H9 (cell line): ENCODE results near the gene PKNOX2. TPM values are rescaled to one million over a fixed set of nuclear protein-coding genes. Genes with fewer than 3 reads are reported as not detected.
A peak's percentile ranks its signal among the peaks of the same experiment; 100 is the strongest.

Experiments
- DNase-seq: peaks from one replicate; pipeline ENCODE4 v3.0.0-alpha.2; 2017
- H2AFZ ChIP-seq: one replicate; pipeline ENCODE4 v1.6.1; 2013; ENCODE audit warnings: mild to moderate bottlenecking, low read length, control low read depth, moderate library complexity
- H2AK5ac ChIP-seq: 2 replicates; pipeline ENCODE4 v1.6.1; 2013; ENCODE audit warnings: low read length, control low read depth, mixed read lengths; ENCODE audit not compliant: insufficient read length
- H2BK120ac ChIP-seq: one replicate; pipeline ENCODE4 v1.6.1; 2013; ENCODE audit warnings: low read depth, mild to moderate bottlenecking, low read length, control low read depth, inconsistent platforms; ENCODE audit not compliant: poor library complexity, severe bottlenecking
- H2BK12ac ChIP-seq: 2 replicates; pipeline ENCODE4 v1.6.1; 2013; ENCODE audit warnings: low read length, control low read depth, mixed read lengths, low read depth; ENCODE audit not compliant: insufficient read length
- H2BK15ac ChIP-seq: 2 replicates; pipeline ENCODE4 v1.6.1; 2013; ENCODE audit warnings: low read depth, low read length, control low read depth
- H2BK20ac ChIP-seq: one replicate; pipeline ENCODE4 v1.6.1; 2013; ENCODE audit warnings: low read depth, mild to moderate bottlenecking, low read length, control low read depth, inconsistent platforms; ENCODE audit not compliant: poor library complexity, severe bottlenecking
- H2BK5ac ChIP-seq: 2 replicates; pipeline ENCODE4 v1.6.1; 2013; ENCODE audit warnings: low read length, control low read depth, mixed read lengths; ENCODE audit not compliant: insufficient read length
- H3K14ac ChIP-seq: 2 replicates; pipeline ENCODE4 v1.6.1; 2013; ENCODE audit warnings: low read length, control low read depth; ENCODE audit not compliant: insufficient read depth
- H3K18ac ChIP-seq: 2 replicates; pipeline ENCODE4 v1.6.1; 2013; ENCODE audit warnings: low read depth, mild to moderate bottlenecking, mixed read lengths, low read length, control low read depth; ENCODE audit not compliant: insufficient read length
- H3K23ac ChIP-seq: 2 replicates; pipeline ENCODE4 v1.6.1; 2013; ENCODE audit warnings: low read length, control low read depth, mixed read lengths, low read depth; ENCODE audit not compliant: insufficient read length
- H3K23me2 ChIP-seq: 2 replicates; pipeline ENCODE4 v1.6.1; 2013; ENCODE audit warnings: low read depth, mild to moderate bottlenecking, mixed read lengths, low read length, control low read depth; ENCODE audit not compliant: insufficient read length, poor library complexity, severe bottlenecking
- H3K27ac ChIP-seq: 2 replicates; pipeline ENCODE4 v1.5.1; 2013; ENCODE audit warnings: low read length, control low read depth, mixed read lengths, low read depth; ENCODE audit not compliant: insufficient read length
- H3K27me3 ChIP-seq: 2 replicates; pipeline ENCODE4 v1.6.1; 2013; ENCODE audit warnings: low read length, control low read depth, inconsistent platforms; ENCODE audit not compliant: insufficient read depth
- H3K4ac ChIP-seq: 2 replicates; pipeline ENCODE4 v1.6.1; 2013; ENCODE audit warnings: low read depth, mild to moderate bottlenecking, control low read depth, inconsistent platforms, low read length, moderate library complexity
- H3K4me1 ChIP-seq: 2 replicates; pipeline ENCODE4 v1.6.1; 2013; ENCODE audit warnings: low read length, control low read depth, inconsistent platforms; ENCODE audit not compliant: insufficient read depth
- H3K4me2 ChIP-seq: 2 replicates; pipeline ENCODE4 v1.6.1; 2013; ENCODE audit warnings: low read length, control low read depth, mixed read lengths; ENCODE audit not compliant: insufficient read length, insufficient read depth
- H3K56ac ChIP-seq: 2 replicates; pipeline ENCODE4 v1.6.1; 2013; ENCODE audit warnings: low read depth, mild to moderate bottlenecking, mixed read lengths, low read length, control low read depth; ENCODE audit not compliant: insufficient read length
- H3K79me1 ChIP-seq: 2 replicates; pipeline ENCODE4 v1.6.1; 2013; ENCODE audit warnings: low read depth, mild to moderate bottlenecking, moderate library complexity, low read length, control low read depth, inconsistent platforms; ENCODE audit not compliant: insufficient read depth, poor library complexity, severe bottlenecking
- H3K79me2 ChIP-seq: 2 replicates; pipeline ENCODE4 v1.6.1; 2013; ENCODE audit warnings: low read length, control low read depth, inconsistent platforms; ENCODE audit not compliant: insufficient read depth
- H3K9ac ChIP-seq: 2 replicates; pipeline ENCODE4 v1.6.1; 2013; ENCODE audit warnings: low read length, control low read depth, mixed read lengths; ENCODE audit not compliant: insufficient read length; ENCODE audit errors: extremely low read depth
- H3K9me3 ChIP-seq: one replicate; pipeline ENCODE4 v1.6.1; 2013; ENCODE audit warnings: low read depth, low read length, inconsistent platforms; ENCODE audit not compliant: control insufficient read depth
- H3T11ph ChIP-seq: one replicate; pipeline ENCODE4 v1.6.1; 2013; ENCODE audit warnings: mild to moderate bottlenecking, low read length, control low read depth, inconsistent platforms
- H4K20me1 ChIP-seq: one replicate; pipeline ENCODE4 v1.6.1; 2013; ENCODE audit not compliant: control insufficient read depth, insufficient read length, insufficient read depth
- H4K5ac ChIP-seq: 2 replicates; pipeline ENCODE4 v1.6.1; 2013; ENCODE audit warnings: low read depth, mild to moderate bottlenecking, mixed read lengths, low read length, control low read depth; ENCODE audit not compliant: insufficient read length
- H4K8ac ChIP-seq: replicated peaks from 2 replicates; pipeline ENCODE4 v1.6.1; 2013; ENCODE audit warnings: low read length, control low read depth, mixed read lengths, low read depth; ENCODE audit not compliant: insufficient read length
- H4K91ac ChIP-seq: 2 replicates; pipeline ENCODE4 v1.6.1; 2013; ENCODE audit warnings: low read depth, mild to moderate bottlenecking, moderate library complexity, mixed read lengths, low read length, control low read depth; ENCODE audit not compliant: insufficient read length
- H3K27ac Mint-ChIP-seq, 3 experiments: 2 replicates in 2 of 3; 3 replicates in 1 of 3; pipeline ENCODE4 v1.8.0; 2020 to 2021; ENCODE audit warnings: mixed read lengths in 3 of 3, mild to moderate bottlenecking in 1 of 3, moderate library complexity in 1 of 3
- H3K27me3 Mint-ChIP-seq: 2 replicates; pipeline ENCODE4 v1.8.0; 2021; ENCODE audit warnings: low read depth, mild to moderate bottlenecking, moderate library complexity, mixed read lengths
- H3K36me3 Mint-ChIP-seq, 3 experiments: 2 replicates in 2 of 3; 3 replicates in 1 of 3; pipeline ENCODE4 v1.8.0; 2020 to 2021; ENCODE audit warnings: low read depth in 3 of 3, mixed read lengths in 3 of 3; ENCODE audit not compliant: insufficient read depth in 1 of 3
- H3K4me1 Mint-ChIP-seq, 2 experiments: 2 replicates each; pipeline ENCODE4 v1.8.0; 2020; ENCODE audit warnings: mixed read lengths in 2 of 2
- H3K4me3 Mint-ChIP-seq, 2 experiments: 2 replicates in 1 of 2; 3 replicates in 1 of 2; pipeline ENCODE4 v1.8.0; 2020 to 2021; ENCODE audit warnings: mild to moderate bottlenecking in 2 of 2, mixed read lengths in 2 of 2, moderate library complexity in 1 of 2
- H3K9me3 Mint-ChIP-seq, 2 experiments: 2 replicates in 1 of 2; 3 replicates in 1 of 2; pipeline ENCODE4 v1.8.0; 2020; ENCODE audit warnings: mild to moderate bottlenecking in 2 of 2, mixed read lengths in 2 of 2, moderate library complexity in 1 of 2
- WGBS: extraction: QIAGEN DNeasy Blood & Tissue Kit; methylation state at CpG from one replicate; pipeline ENCODE4 v1.1.7; 2013; ENCODE audit warnings: missing lambda C conversion rate, low lambda C conversion rate, mixed read lengths; ENCODE audit not compliant: insufficient read length; ENCODE audit errors: extremely low coverage; 5-methylcytosine and 5-hydroxymethylcytosine counted together
- total RNA-seq: library from RNA; stranded (reverse); gene quantifications from 2 replicates; pipeline ENCODE4 v1.2.1, GENCODE V29; 2021
- TF ChIP-seq, protein P1 (sequence below): fragments of 200-600 bp; sonication (generic); conservative IDR thresholded peaks from 3 replicates; pipeline ENCODE4 v1.8.0; 2021; ENCODE audit warnings: antibody characterized with exemption, mild to moderate bottlenecking

Gene PKNOX2
- total RNA-seq, 1 experiment from 2014 or later = 1.3 TPM

DNA sequence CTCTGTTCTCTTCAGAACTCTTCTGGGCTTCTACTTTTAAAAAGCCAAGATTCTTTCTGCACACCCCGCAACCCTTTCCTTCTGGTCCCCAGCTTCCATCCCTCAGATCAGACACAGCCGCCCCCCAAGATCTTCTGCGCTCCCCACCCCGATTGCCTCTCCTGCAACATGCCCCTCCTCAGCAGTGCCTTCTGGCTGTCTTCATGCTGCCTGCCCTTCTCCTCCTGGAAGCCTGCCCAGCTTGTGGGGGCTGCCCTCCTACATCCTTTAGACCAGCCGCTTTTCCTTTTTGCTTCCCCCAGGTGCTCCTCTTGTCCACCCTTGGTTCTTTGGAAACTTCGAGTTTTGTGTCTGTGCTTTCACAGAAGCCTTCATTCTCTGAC, 187.3 kb downstream of the PKNOX2 start:
- Histone ChIP-seq H2BK12ac (no peak overlapping the region), H3K79me2 (no peaks in the 10 kb centered on the region), H3K18ac (no peak overlapping the region), H2BK15ac (no peak overlapping the region), H3K27me3 (no peaks in the 10 kb centered on the region), H3K9me3 (no peaks in the 10 kb centered on the region), H2BK120ac (no peak overlapping the region), H4K20me1 (no peaks in the 10 kb centered on the region), H2BK20ac (no peak overlapping the region), H4K5ac (no peak overlapping the region), H3K4me2 (no peak overlapping the region), H3K14ac (no peak overlapping the region), H4K91ac (no peak overlapping the region), H3K56ac (no peak overlapping the region), H2BK5ac (no peak overlapping the region), H3K27ac (no peak overlapping the region), H3K4ac (no peak overlapping the region), H3K9ac (no peak overlapping the region), H4K8ac (no peak overlapping the region), H2AK5ac (no peak overlapping the region), H3K23ac (no peak overlapping the region), H3K4me1 (no peaks in the 10 kb centered on the region; the same call in 1 of the 2 replicates), H3K79me1 (no peaks in the 10 kb centered on the region), H3T11ph (no peak overlapping the region), H2AFZ (no peak overlapping the region), H3K23me2 (no peaks in the 10 kb centered on the region)
- TF ChIP-seq, protein P1, sequence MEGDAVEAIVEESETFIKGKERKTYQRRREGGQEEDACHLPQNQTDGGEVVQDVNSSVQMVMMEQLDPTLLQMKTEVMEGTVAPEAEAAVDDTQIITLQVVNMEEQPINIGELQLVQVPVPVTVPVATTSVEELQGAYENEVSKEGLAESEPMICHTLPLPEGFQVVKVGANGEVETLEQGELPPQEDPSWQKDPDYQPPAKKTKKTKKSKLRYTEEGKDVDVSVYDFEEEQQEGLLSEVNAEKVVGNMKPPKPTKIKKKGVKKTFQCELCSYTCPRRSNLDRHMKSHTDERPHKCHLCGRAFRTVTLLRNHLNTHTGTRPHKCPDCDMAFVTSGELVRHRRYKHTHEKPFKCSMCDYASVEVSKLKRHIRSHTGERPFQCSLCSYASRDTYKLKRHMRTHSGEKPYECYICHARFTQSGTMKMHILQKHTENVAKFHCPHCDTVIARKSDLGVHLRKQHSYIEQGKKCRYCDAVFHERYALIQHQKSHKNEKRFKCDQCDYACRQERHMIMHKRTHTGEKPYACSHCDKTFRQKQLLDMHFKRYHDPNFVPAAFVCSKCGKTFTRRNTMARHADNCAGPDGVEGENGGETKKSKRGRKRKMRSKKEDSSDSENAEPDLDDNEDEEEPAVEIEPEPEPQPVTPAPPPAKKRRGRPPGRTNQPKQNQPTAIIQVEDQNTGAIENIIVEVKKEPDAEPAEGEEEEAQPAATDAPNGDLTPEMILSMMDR = no peak
- Mint-ChIP-seq H3K4me3 (0 out of 5 replicates have a peak overlapping the region, but pooled peaks of 1 of the 2 experiments have one; percentile 3), H3K36me3 (no peaks in the 10 kb centered on the region), H3K27ac (no peak overlapping the region; a peak in 2 of 7 replicates), H3K27me3 (peaks cover 20% of the 10 kb centered on the region), H3K4me1 (peaks cover 30 to 53% of the 10 kb centered on the region in 2 experiments), H3K9me3 (no peaks in the 10 kb centered on the region; a peak in 1 of 5 replicates)
- no peak for DNase-seq
- no CpG with 5 or more reads among the region's 6 CpGs for WGBS
